Measurements from ENCODE around the gene TMEM212. TPM values are rescaled to one million over a fixed set of nuclear protein-coding genes. Genes with fewer than 3 reads are reported as not detected.
"Not testable (repeated sequence)": the region's sequence is repeated elsewhere in the genome, so short reads cannot be mapped to it uniquely, and the experiment has no call there.

TMEM212 gene
- total RNA-seq, 1 experiment from 2014 or later: not detected

DNA sequence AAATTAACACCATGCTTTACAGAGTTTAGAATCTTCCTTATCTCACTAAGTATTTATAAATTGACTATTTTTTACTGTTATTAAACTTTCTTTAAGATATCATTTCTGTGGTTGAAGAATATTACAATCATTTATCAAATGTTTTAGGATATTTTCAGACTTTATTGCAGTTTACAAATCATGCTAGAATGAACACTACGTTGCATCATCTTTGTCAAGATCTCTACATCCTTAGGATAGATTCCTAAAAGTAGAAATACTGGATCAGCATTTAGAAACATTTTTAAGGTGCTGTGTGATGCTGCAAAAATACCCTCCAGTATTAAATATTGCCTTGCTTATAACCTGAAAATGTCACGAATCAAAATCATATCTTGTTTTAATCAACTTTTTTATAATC lies 30.3 kb upstream of the TMEM212 start:
- Histone ChIP-seq H3K79me2 (ENCODE audit: low read depth) (peaks cover 8% of the 10 kb centered on the region), H3K4me1 (replicated peaks; ENCODE audit: insufficient read depth) (peaks cover 66% of the 10 kb centered on the region), H3K4me3 (no peak overlapping the region), H3K9me2 (ENCODE audit: insufficient read depth) (0 out of 2 replicates have a peak, but pooled peaks cover 7% of the 10 kb centered on the region), H2AFZ (no peak overlapping the region), H3K36me3 (ENCODE audit: low read depth) (no peaks in the 10 kb centered on the region), H3K27me3 (ENCODE audit: insufficient read depth, low read depth) (no peaks in the 10 kb centered on the region), H3K4me2 (peak overlapping the region; percentile 88), H3F3A (ENCODE audit: insufficient read depth, low read depth) (peaks cover 65% of the 10 kb centered on the region), H3K9me3 (ENCODE audit: insufficient read depth, low read depth) (peaks cover 4% of the 10 kb centered on the region; the same call in 1 of the 2 replicates), H3K27ac (peak overlapping the region; percentile 98), H4K20me1 (ENCODE audit: insufficient read depth) (no peaks in the 10 kb centered on the region)
- ChIA-PET POLR2A (ENCODE audit: unreplicated experiment) (no interaction called here), CTCF (no interaction called here)
- BruUV-seq (replicated peaks): no TSS peak
- intact Hi-C loops (cut with micrococcal nuclease; ENCODE audit: unreplicated experiment): loop anchor here (5.0 kb wide), 3 partner anchors 41 to 494 kb away; no protein-coding TSS in a partner anchor
- TF ChIP-seq EZH2 (IDR thresholded peaks at IDR 0.05; ENCODE audit: low read depth): no peak
- TF ChIP-seq, protein P1, sequence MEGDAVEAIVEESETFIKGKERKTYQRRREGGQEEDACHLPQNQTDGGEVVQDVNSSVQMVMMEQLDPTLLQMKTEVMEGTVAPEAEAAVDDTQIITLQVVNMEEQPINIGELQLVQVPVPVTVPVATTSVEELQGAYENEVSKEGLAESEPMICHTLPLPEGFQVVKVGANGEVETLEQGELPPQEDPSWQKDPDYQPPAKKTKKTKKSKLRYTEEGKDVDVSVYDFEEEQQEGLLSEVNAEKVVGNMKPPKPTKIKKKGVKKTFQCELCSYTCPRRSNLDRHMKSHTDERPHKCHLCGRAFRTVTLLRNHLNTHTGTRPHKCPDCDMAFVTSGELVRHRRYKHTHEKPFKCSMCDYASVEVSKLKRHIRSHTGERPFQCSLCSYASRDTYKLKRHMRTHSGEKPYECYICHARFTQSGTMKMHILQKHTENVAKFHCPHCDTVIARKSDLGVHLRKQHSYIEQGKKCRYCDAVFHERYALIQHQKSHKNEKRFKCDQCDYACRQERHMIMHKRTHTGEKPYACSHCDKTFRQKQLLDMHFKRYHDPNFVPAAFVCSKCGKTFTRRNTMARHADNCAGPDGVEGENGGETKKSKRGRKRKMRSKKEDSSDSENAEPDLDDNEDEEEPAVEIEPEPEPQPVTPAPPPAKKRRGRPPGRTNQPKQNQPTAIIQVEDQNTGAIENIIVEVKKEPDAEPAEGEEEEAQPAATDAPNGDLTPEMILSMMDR (conservative IDR thresholded peaks at IDR 0.05): no peak
- DNase-seq: peak in 1 of 2 experiments; percentile 45

DNA sequence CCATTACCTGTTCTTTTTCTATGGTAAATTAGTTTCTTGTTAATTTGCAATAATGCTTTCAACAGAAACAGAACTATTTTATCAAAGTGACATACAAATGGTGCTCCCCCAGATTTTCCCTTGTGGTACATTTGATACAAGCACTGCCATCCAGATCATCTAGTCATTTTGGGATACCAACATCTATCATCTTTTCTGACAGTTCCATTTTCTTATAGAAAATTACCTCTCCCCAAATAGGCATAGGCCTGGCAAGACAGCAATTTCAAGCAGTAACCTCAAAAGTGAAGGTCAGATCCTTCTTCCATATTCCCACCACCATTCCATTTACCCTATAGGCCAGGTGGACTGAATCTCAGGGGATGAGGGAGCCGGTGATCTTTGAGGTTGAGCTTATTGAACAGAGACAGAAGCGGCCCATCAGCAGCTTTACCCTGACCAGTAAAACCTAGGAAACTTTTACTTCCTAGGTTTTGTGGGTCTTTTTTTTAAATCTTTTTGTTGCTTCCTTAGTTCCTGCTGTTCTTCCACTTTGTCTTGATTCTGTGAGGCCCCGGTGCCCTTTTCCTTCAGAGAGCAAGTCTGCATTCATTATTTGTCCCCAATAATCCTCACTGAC lies 29.8 kb upstream of the TMEM212 start:
- peaks cover 4% of the 10 kb centered on the region; the same call in 1 of the 2 replicates for H3K9me3 ChIP-seq (ENCODE audit: insufficient read depth, low read depth)
- BruUV-seq (replicated peaks): no TSS peak
- peaks cover 63% of the 10 kb centered on the region for H3F3A ChIP-seq (ENCODE audit: insufficient read depth, low read depth)
- ChIA-PET POLR2A (ENCODE audit: unreplicated experiment) (interaction anchor here (0.7 kb wide), 1 partner anchor 665 kb away, joined by 3 read pairs; no protein-coding TSS in a partner anchor), CTCF (no interaction called here)
- H4K20me1 ChIP-seq (ENCODE audit: insufficient read depth): no peaks in the 10 kb centered on the region
- H3K4me2 ChIP-seq: peak overlapping the region; percentile 88
- peak overlapping the region; percentile 98 for H3K27ac ChIP-seq
- 0 out of 2 replicates have a peak, but pooled peaks cover 7% of the 10 kb centered on the region for H3K9me2 ChIP-seq (ENCODE audit: insufficient read depth)
- peaks cover 64% of the 10 kb centered on the region for H3K4me1 ChIP-seq (replicated peaks; ENCODE audit: insufficient read depth)
- DNase-seq: no peak
- H3K27me3 ChIP-seq (ENCODE audit: insufficient read depth, low read depth): no peaks in the 10 kb centered on the region
- H3K79me2 ChIP-seq (ENCODE audit: low read depth): 0 out of 2 replicates have a peak, but pooled peaks cover 5% of the 10 kb centered on the region
- intact Hi-C loops (cut with micrococcal nuclease; ENCODE audit: unreplicated experiment): loop anchor here (5.0 kb wide), 3 partner anchors 41 to 494 kb away; no protein-coding TSS in a partner anchor
- H2AFZ ChIP-seq: no peak overlapping the region
- H3K4me3 ChIP-seq: no peak overlapping the region
- TF ChIP-seq, protein P1 (conservative IDR thresholded peaks at IDR 0.05): no peak
- TF ChIP-seq EZH2 (IDR thresholded peaks at IDR 0.05; ENCODE audit: low read depth): no peak
- no peaks in the 10 kb centered on the region for H3K36me3 ChIP-seq (ENCODE audit: low read depth)

DNA sequence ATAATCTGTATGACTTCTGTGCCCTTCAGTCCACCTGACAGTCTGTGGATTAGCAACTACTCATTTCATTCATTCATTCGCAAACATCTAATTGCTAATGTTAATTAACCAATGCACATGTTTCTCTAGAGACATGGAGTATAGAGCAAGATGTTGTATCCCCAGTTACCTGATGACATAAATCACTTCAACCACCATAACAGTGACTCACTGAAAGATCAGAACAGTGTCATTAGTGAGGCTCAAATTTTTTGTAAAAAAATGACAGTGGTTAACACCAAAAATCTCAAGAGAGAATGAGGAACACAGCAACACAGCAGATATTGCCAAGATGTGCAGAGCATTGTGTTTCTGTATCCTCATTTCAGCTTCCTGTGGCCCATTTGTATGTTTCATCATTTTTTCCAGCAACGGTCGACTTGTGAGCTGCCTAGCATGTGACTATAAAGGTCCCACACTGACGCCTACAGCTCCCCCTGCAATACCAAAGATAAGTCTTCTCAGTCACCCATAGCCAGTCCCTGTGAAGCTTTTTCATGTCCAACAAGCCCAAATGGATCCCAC lies 29.2 kb upstream of the TMEM212 start:
- peaks cover 59% of the 10 kb centered on the region for H3K4me1 ChIP-seq (replicated peaks; ENCODE audit: insufficient read depth)
- H3K4me2 ChIP-seq: no peak overlapping the region
- H2AFZ ChIP-seq: no peak overlapping the region
- ChIA-PET CTCF (no interaction called here), POLR2A (ENCODE audit: unreplicated experiment) (interaction anchor here (0.7 kb wide), 1 partner anchor 666 kb away, joined by 3 read pairs; no protein-coding TSS in a partner anchor)
- 0 out of 2 replicates have a peak, but pooled peaks cover 5% of the 10 kb centered on the region for H3K79me2 ChIP-seq (ENCODE audit: low read depth)
- peaks cover 4% of the 10 kb centered on the region; the same call in 1 of the 2 replicates for H3K9me3 ChIP-seq (ENCODE audit: insufficient read depth, low read depth)
- H3K27me3 ChIP-seq (ENCODE audit: insufficient read depth, low read depth): no peaks in the 10 kb centered on the region
- H3K9me2 ChIP-seq (ENCODE audit: insufficient read depth): 0 out of 2 replicates have a peak, but pooled peaks cover 7% of the 10 kb centered on the region
- no peak overlapping the region; the same call in 1 of the 2 replicates for H3K27ac ChIP-seq
- no peak overlapping the region for H3K4me3 ChIP-seq
- TF ChIP-seq EZH2 (IDR thresholded peaks at IDR 0.05; ENCODE audit: low read depth): no peak
- TF ChIP-seq, protein P1 (conservative IDR thresholded peaks at IDR 0.05): no peak
- DNase-seq: peak in 1 of 2 experiments; percentile 48
- H3K36me3 ChIP-seq (ENCODE audit: low read depth): no peaks in the 10 kb centered on the region
- BruUV-seq (replicated peaks): no TSS peak
- peaks cover 57% of the 10 kb centered on the region for H3F3A ChIP-seq (ENCODE audit: insufficient read depth, low read depth)
- intact Hi-C loops (cut with micrococcal nuclease; ENCODE audit: unreplicated experiment): loop anchor here (5.0 kb wide), 3 partner anchors 42 to 493 kb away; no protein-coding TSS in a partner anchor
- no peaks in the 10 kb centered on the region for H4K20me1 ChIP-seq (ENCODE audit: insufficient read depth)

DNA sequence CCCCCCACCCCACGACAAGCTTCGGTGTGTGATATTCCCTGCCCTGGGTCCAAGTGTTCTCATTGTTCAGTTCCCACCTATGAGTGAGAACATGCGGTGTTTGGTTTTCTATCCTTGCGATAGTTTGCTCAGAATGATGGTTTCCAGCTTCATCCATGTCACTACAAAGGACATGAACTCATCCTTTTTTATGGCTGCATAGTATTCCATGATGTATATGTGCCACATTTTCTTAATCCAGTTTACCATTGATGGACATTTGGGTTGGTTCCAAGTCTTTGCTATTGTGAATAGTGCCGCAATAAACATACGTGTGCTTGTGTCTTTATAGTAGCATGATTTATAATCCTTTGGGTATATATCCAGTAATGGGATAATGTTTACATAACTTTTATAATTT lies 28.5 kb upstream of the TMEM212 start:
- CTCF ChIA-PET; BruUV-seq (replicated peaks): not testable (repeated sequence)
- intact Hi-C loops (cut with micrococcal nuclease; ENCODE audit: unreplicated experiment): loop anchor here (5.0 kb wide), 3 partner anchors 42 to 493 kb away; no protein-coding TSS in a partner anchor

More for the DNA sequence above, 28.5 kb upstream of the TMEM212 start:
- H2AFZ ChIP-seq; H3K9me2 ChIP-seq (ENCODE audit: insufficient read depth); H3K4me3 ChIP-seq; H3K9me3 ChIP-seq (ENCODE audit: insufficient read depth, low read depth); DNase-seq; H3K27me3 ChIP-seq (ENCODE audit: insufficient read depth, low read depth); H3K27ac ChIP-seq; POLR2A ChIA-PET (ENCODE audit: unreplicated experiment); H3K79me2 ChIP-seq (ENCODE audit: low read depth); H4K20me1 ChIP-seq (ENCODE audit: insufficient read depth); H3K36me3 ChIP-seq (ENCODE audit: low read depth); H3K4me2 ChIP-seq: not testable (repeated sequence)
- Histone ChIP-seq H3F3A (ENCODE audit: insufficient read depth, low read depth) (peaks cover 50% of the 10 kb centered on the region), H3K4me1 (replicated peaks; ENCODE audit: insufficient read depth) (peaks cover 55% of the 10 kb centered on the region)

Data from PC-9 (cell line).